ENCODE data around the gene FOXG1.

GRCh38 chr14:28754209-28754985, 12.2 kb upstream of the FOXG1 start:
- no peak for TF ChIP-seq EZH2 (IDR thresholded peaks at IDR 0.05; ENCODE audit: insufficient read depth, low read length)
- TF ChIP-seq, protein P1, sequence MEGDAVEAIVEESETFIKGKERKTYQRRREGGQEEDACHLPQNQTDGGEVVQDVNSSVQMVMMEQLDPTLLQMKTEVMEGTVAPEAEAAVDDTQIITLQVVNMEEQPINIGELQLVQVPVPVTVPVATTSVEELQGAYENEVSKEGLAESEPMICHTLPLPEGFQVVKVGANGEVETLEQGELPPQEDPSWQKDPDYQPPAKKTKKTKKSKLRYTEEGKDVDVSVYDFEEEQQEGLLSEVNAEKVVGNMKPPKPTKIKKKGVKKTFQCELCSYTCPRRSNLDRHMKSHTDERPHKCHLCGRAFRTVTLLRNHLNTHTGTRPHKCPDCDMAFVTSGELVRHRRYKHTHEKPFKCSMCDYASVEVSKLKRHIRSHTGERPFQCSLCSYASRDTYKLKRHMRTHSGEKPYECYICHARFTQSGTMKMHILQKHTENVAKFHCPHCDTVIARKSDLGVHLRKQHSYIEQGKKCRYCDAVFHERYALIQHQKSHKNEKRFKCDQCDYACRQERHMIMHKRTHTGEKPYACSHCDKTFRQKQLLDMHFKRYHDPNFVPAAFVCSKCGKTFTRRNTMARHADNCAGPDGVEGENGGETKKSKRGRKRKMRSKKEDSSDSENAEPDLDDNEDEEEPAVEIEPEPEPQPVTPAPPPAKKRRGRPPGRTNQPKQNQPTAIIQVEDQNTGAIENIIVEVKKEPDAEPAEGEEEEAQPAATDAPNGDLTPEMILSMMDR (IDR thresholded peaks at IDR 0.05; ENCODE audit: insufficient read depth, low read depth, low read length) = peak; percentile 82

Measured in astrocyte (in vitro differentiated cells and primary cell).